Neural crest cell (in vitro differentiated cells): Measurements from ENCODE around the gene PRRT1B. TPM values are rescaled to one million over a fixed set of nuclear protein-coding genes. Genes with fewer than 3 reads are reported as not detected.

Experiments
- DNase-seq: peaks from one replicate; pipeline ENCODE4 v3.0.0; 2021; ENCODE audit warnings: low read depth, mixed read lengths, low spot score
- H3K27ac Mint-ChIP-seq: one replicate; pipeline ENCODE4 v1.8.0; 2021; ENCODE audit warnings: mild to moderate bottlenecking, mixed read lengths; ENCODE audit not compliant: unreplicated experiment
- H3K27me3 Mint-ChIP-seq: 2 replicates; pipeline ENCODE4 v1.8.0; 2021; ENCODE audit warnings: low read depth, mild to moderate bottlenecking, mixed read lengths
- H3K36me3 Mint-ChIP-seq: 2 replicates; pipeline ENCODE4 v1.8.0; 2021; ENCODE audit warnings: low read depth, mild to moderate bottlenecking, mixed read lengths
- H3K4me1 Mint-ChIP-seq: 2 replicates; pipeline ENCODE4 v1.8.0; 2021; ENCODE audit warnings: mixed read lengths
- H3K4me3 Mint-ChIP-seq: one replicate; pipeline ENCODE4 v1.8.0; 2021; ENCODE audit warnings: mild to moderate bottlenecking, mixed read lengths
- H3K9me3 Mint-ChIP-seq: 2 replicates; pipeline ENCODE4 v1.8.0; 2021; ENCODE audit warnings: mixed read lengths
- total RNA-seq: library from RNA; stranded (reverse); gene quantifications from 2 replicates; pipeline ENCODE4 v1.2.1, GENCODE V29; 2021
- TF ChIP-seq, protein P1 (sequence below): fragments of 200-600 bp; sonication (generic); conservative IDR thresholded peaks from 2 replicates; pipeline ENCODE4 v1.5.0; 2021; ENCODE audit warnings: antibody characterized with exemption, mild to moderate bottlenecking

The PRRT1B gene
- total RNA-seq, 1 donor from 2014 or later: not detected

DNA sequence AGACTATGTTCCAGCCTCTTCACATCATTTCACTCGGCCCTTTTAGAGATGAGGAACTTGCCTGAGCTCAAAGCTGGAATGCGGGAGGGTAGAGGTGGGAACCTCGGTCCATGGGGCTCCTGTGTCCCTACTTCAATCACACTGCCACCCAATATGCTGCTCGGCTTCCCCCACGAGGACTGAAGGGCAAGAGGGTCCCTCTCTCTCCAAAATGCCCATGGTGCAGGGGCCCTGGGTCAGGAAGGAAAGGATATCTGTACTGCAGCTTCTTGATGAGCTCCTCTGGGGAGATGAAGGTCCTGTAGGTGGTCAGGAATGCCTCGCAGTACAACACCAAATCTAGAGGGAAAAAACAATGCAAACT, 46.5 kb downstream of the PRRT1B start:
- no peak overlapping the region for H3K27ac Mint-ChIP-seq
- H3K36me3 Mint-ChIP-seq: peaks cover 6% of the 10 kb centered on the region
- no peaks in the 10 kb centered on the region for H3K4me1 Mint-ChIP-seq
- TF ChIP-seq, protein P1, sequence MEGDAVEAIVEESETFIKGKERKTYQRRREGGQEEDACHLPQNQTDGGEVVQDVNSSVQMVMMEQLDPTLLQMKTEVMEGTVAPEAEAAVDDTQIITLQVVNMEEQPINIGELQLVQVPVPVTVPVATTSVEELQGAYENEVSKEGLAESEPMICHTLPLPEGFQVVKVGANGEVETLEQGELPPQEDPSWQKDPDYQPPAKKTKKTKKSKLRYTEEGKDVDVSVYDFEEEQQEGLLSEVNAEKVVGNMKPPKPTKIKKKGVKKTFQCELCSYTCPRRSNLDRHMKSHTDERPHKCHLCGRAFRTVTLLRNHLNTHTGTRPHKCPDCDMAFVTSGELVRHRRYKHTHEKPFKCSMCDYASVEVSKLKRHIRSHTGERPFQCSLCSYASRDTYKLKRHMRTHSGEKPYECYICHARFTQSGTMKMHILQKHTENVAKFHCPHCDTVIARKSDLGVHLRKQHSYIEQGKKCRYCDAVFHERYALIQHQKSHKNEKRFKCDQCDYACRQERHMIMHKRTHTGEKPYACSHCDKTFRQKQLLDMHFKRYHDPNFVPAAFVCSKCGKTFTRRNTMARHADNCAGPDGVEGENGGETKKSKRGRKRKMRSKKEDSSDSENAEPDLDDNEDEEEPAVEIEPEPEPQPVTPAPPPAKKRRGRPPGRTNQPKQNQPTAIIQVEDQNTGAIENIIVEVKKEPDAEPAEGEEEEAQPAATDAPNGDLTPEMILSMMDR: no peak
- DNase-seq: no peak
- no peak overlapping the region for H3K4me3 Mint-ChIP-seq
- H3K27me3 Mint-ChIP-seq: no peaks in the 10 kb centered on the region
- no peaks in the 10 kb centered on the region for H3K9me3 Mint-ChIP-seq

DNA sequence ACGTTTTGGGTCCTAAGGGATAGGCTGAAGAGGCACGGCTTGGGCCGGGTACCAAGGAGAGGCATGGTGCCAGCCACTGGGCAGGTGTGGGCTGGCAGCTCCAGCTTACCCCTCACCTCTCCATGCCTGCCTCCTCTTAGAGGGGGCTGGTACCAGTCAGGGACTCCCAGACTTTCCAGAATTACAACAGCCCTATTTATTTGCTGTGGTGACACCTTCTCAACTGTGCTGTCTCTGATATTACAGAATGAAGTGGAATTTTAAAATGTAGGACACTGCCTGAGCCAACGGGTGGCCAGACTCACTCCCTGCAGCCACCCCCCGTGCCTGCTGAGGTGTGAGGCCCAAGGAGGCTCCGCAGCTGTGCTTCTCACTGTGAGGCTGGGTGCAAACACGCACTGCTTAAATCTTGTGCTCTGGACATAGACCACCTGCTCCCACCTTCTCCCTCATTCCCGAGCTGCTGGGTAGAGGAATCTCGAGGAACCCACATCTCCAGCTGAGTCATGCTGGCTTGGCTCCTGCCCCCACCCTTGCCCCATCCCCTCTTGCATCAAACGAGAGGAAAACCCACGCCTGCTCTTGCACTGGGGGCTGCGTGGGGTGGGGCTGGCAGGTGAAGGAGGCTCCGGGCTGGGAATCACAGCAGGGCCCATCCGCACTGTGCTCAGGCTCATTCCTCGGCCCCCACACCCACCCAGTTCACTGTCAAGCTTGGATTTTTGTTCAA, 47.9 kb downstream of the PRRT1B start:
- TF ChIP-seq, protein P1: no peak
- Mint-ChIP-seq H3K4me3 (no peak overlapping the region), H3K9me3 (no peaks in the 10 kb centered on the region), H3K36me3 (no peaks in the 10 kb centered on the region), H3K4me1 (no peaks in the 10 kb centered on the region), H3K27ac (no peak overlapping the region), H3K27me3 (no peaks in the 10 kb centered on the region)
- DNase-seq: no peak

DNA sequence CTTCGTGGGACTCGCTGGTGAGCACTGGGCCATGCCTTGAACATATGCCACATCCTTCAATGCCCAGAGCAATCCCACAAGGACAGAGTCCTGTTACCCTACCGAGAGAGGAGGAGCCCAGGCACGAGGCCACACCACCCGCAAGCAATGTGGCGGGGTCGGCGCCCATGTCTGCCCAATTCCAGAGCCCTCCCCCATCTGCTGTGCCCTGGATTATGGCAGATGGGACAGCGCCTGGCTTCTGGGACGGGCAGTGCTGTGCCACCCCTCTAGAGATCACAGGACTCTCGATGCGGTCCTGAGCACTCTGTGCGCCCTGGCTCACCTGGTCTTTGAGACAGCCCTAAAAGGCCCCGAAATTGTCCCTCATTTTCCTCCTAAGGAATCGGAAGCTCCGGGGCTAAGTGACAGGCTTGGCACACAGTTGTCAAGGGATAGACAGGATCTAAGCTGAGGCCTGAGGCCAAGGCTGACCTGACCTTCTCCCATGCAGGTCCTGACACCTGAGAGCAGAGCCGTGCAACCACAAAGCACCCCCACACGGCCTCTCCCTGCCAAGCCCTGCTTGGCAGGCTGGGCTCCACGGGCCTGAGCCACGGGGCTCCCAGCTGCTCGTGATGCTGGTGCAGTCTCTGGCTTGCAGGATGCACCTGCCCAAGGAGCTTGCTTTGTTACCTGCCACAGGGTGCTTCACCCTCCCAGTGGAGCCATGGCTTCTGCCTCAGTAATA, 48.8 kb downstream of the PRRT1B start:
- Mint-ChIP-seq H3K9me3 (no peaks in the 10 kb centered on the region), H3K27ac (peak overlapping the region; percentile 43), H3K4me3 (no peak overlapping the region), H3K27me3 (no peaks in the 10 kb centered on the region), H3K36me3 (no peaks in the 10 kb centered on the region), H3K4me1 (no peaks in the 10 kb centered on the region)
- TF ChIP-seq, protein P1: no peak
- DNase-seq: no peak

DNA sequence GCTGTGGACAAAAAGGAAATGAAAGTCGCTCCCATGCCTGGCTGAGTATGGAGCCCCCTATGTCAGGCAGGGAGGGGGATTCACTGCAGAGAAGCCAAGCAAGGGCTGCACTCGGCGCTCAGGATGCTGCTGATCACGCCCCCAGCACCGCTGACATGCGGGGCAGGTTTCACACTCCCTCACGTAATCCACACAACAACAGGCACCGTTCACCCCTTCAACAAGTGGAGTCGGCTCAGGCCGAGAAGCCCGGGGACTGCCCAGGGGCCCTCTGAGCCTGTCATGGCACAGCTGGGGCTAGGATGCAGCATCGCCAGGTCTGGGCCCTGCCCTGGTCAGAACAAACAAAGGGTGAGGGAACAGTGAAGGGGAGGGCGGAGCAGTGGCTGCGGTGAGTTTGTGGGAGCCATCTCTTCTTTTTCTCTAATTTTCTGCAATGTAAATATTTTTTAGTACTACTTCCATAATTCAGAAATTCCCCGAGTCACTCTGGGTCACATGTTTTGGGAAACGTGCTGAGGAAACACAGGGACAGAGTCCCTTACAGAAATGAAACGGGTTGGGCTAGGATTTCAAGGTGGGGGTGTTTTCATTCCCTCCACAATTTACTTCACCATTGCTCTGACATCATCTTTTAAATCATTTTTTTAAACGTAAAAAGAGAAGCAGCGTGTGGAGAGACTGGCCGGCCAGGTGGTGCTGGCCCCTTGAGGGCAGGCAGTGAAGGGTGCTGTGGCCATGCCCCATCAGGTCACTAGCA, 49.8 kb downstream of the PRRT1B start:
- H3K36me3 Mint-ChIP-seq: no peaks in the 10 kb centered on the region
- no peak overlapping the region for H3K4me3 Mint-ChIP-seq
- no peak for DNase-seq
- H3K9me3 Mint-ChIP-seq: no peaks in the 10 kb centered on the region
- H3K4me1 Mint-ChIP-seq: no peaks in the 10 kb centered on the region
- H3K27me3 Mint-ChIP-seq: no peaks in the 10 kb centered on the region
- TF ChIP-seq, protein P1: no peak
- peak overlapping the region; percentile 94 for H3K27ac Mint-ChIP-seq

DNA sequence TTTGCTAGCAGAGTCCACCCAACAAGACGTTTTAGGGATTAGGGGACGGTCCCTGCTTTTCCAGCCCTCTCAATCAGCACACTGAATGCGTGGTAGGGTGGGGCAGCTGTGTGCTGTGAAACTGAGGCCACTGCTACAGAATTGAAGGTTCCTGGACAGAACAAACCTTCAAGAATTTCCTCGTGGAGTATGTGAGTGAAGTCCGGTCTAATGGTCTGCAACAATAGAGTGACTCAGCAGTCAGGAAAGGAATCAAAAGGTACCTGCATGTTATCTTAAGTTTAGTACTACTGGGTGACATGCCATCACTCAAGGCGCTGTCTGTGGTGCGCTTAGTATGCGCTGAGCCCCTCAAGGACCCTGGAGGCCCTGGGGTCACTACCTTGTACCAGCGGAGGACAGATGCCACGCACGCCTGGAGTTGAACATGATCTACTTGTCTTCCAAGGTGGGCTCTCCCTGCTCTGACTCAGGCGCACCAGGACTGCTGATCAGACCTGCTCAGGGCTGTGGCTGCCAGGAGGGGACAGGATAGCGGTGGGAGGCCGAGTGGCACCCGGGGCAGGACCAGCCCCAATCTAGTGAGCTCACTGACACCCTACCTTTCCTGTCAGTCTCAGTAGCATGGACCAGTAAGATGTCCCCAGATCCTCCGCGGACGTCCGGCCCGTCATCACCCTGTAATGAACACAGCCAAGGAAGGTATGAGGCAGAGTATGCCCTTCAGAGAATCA, 50.5 kb downstream of the PRRT1B start:
- DNase-seq: no peak
- Mint-ChIP-seq H3K9me3 (no peaks in the 10 kb centered on the region), H3K27ac (no peak overlapping the region), H3K36me3 (no peaks in the 10 kb centered on the region), H3K4me1 (no peaks in the 10 kb centered on the region), H3K4me3 (no peak overlapping the region), H3K27me3 (no peaks in the 10 kb centered on the region)
- TF ChIP-seq, protein P1: no peak
